8988T (cell line): ENCODE measurements around the gene ARSA.

Experiments used
- DNase-seq: peaks from one replicate; pipeline ENCODE4 v3.0.0; 2011

ARSA gene

DNA sequence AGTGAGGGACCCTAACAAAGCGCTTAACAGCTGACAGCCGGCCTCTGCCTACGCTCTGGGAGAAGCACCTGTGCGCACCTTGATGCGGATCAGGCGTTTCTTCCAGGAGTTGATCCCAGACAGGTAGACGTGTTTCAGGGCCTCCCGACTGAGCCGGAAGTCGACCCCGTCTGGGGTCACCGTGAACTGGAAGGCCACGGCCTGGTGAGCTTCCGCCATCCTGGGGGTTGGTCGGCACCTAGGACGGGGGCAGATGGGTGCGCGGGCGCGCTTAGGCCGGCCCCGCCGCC lies 50.3 kb downstream of the ARSA start:
- no peak for DNase-seq

DNA sequence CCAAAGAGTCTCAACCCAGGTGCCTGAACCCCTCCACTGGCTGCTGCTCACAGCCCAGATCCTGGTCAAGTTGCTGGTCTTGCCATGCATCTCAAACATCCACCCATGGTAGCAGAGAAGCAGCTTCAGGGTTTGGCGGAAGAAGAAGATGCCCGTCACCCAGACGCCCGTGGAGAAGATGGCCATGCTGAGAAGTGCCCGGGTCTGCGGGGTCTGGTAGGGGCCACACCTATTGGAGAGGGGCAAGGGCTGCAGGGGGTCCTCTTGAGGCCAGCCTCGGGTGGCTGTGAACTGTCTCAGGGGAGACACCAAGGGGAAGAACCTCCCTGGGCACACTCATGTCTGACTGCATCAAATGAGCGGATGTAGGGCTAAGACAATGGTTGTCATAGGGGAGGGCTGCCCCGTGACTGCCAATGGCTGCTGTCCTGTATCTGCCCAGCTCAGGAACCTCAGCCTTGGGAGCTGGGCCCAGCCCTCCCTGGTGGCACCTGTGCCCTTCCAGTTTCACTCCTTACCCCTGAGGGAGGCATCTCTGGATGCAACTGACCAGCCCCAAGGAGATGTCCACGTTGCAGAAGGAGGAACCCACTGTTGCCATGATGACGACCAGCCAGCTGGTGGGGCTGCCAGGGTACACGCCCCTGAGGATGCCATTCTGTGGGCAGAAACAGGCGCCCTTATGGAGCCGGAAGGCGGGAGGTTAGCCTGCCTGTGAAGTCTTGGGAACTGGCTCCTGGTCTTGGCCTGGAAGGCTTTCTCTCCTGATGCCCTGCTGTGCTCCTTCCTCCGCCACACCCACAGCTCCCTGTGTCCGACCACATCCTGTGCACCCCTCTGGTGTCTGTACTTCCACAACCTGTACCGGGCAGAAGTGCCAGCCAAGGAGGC lies 50.9 kb downstream of the ARSA start:
- DNase-seq: no peak

DNA sequence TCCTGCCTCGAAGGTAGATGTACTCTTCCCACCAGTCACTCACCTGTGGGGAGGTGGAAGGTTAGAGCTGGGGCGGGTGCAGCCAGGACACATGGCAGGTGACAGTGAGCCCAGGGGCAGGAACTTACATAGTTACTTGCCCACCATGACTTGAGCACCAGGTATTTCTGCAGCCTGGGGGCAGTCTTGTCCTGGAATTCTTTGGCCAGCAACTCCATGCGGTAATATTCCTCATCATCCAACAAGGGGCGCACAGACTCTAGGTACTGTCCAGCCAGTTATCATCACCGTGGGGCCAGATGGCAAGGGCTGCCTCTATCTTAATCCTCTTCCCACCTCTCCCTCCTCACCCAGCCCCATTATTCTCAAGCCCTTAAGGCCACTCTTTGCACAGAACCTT lies 51.9 kb downstream of the ARSA start:
- DNase-seq: peak; percentile 93

DNA sequence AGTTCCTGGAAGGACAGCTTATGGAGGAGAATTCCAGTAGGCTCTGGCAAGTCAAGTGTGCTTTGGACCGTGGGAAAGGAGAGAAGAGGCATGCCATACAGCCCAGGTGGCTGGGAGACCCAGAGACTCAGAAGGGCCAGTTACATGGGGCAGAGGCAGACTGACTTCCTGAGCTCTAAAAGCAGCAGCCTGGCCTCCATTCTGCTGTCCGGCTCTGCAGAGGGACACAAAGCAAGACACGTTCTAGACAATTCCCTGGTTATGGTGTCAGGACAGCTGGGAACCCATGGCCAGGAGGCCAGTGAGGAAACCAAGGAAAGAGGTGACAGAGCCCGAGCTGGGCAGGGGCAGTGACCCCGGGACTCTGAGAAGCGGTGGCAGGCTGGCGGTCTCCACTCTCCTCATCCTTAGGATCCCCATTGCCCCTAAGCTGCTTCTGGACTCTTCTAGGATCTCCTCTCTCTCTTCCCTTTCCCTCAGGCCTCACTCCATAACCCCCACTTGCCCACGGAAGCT lies 52.5 kb downstream of the ARSA start:
- DNase-seq: no peak
